ENCODE data around the gene EN1. TPM values are rescaled to one million over a fixed set of nuclear protein-coding genes. Genes with fewer than 3 reads are reported as not detected.

The EN1 gene
- total RNA-seq: not detected

GRCh38 chr2:118846953-118847761 is at the start of gene EN1:
EN1 (minus strand) TSS chr2:118847648; CDS start chr2:118847167, 481 bp downstream.

Other genes starting within 250 kb of the EN1 start
- gene MARCO, start 94.5 kb upstream of the EN1 start, total RNA-seq: not detected

Measured in activated naive CD4-positive, alpha-beta T cell treated with anti-CD3 and anti-CD28 coated beads, Interleukin-2, amount 10 ng/mL, durations not matched to agents 5 hours and 36 hours (primary cell).